Measurements from ENCODE around the gene TC2N. TPM values are rescaled to one million over a fixed set of nuclear protein-coding genes. Genes with fewer than 3 reads are reported as not detected.

Gene TC2N
- total RNA-seq, 1 donor from 2014 or later, result 1.2 TPM

DNA sequence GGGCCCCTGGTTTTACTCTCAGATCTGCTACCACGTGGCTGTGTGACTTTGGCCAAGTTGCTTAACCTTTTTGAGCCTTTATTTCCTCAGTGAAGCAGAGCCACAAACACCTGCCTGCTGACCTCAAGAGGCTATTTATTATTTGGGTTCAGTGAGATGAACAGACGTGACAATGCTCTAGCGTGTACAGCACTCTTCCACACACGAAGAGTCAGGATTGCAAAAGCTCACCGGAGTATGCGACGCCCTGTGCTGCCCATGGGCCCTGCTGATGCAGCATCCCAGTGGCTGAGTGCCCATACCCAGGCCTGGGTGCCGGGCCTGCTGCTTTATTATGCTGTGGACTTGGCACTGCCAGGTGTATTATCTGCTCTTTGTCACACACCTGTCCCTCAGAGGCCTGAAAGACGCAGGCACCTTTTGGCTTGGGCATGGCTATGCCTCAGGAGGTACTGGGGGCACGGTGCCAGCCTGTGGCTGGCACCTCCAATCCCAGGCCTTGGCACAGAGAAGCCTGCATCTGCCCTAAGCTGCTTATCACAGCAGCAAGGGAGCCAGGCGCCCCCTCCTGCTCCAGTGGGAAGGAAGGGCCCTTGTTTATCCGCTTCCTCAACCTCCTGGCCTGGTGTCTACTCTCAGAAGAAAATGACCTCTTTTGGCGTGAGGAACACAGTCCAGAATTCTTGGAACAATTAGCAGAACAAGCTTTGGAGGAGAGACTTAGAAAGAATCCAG is 22.3 kb upstream of the TC2N start:
- H4K20me1 ChIP-seq (ENCODE audit: insufficient read depth, low read length), result no peaks in the 10 kb centered on the region
- TF ChIP-seq EZH2 (IDR thresholded peaks at IDR 0.05; ENCODE audit: insufficient read depth, low read length), result no peak
- TF ChIP-seq, protein P1, sequence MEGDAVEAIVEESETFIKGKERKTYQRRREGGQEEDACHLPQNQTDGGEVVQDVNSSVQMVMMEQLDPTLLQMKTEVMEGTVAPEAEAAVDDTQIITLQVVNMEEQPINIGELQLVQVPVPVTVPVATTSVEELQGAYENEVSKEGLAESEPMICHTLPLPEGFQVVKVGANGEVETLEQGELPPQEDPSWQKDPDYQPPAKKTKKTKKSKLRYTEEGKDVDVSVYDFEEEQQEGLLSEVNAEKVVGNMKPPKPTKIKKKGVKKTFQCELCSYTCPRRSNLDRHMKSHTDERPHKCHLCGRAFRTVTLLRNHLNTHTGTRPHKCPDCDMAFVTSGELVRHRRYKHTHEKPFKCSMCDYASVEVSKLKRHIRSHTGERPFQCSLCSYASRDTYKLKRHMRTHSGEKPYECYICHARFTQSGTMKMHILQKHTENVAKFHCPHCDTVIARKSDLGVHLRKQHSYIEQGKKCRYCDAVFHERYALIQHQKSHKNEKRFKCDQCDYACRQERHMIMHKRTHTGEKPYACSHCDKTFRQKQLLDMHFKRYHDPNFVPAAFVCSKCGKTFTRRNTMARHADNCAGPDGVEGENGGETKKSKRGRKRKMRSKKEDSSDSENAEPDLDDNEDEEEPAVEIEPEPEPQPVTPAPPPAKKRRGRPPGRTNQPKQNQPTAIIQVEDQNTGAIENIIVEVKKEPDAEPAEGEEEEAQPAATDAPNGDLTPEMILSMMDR (IDR thresholded peaks at IDR 0.05; ENCODE audit: insufficient read depth, low read depth, low read length), result no peak
- H3K9me3 ChIP-seq (ENCODE audit: insufficient read depth, low read depth, low read length), result no peaks in the 10 kb centered on the region
- no peak for DNase-seq (ENCODE audit: low read depth)
- no peak overlapping the region for H3K4me3 ChIP-seq (ENCODE audit: insufficient read depth, low read depth, low read length)
- peaks cover 3% of the 10 kb centered on the region for H3K9me3 Mint-ChIP-seq (ENCODE audit: unreplicated experiment)
- H3K79me2 ChIP-seq (ENCODE audit: insufficient read depth, low read length), result no peaks in the 10 kb centered on the region
- no peak overlapping the region for H3K4me2 ChIP-seq (ENCODE audit: low read length)
- H3K27me3 Mint-ChIP-seq (ENCODE audit: low read depth, unreplicated experiment), result peaks cover 32% of the 10 kb centered on the region
- H3K27ac ChIP-seq (ENCODE audit: low read depth, low read length), result no peak overlapping the region
- H3K4me1 Mint-ChIP-seq (ENCODE audit: low read depth, unreplicated experiment), result peaks cover 5% of the 10 kb centered on the region
- H3K4me3 Mint-ChIP-seq (ENCODE audit: unreplicated experiment), result no peak overlapping the region
- no peak overlapping the region for H3K27ac Mint-ChIP-seq (ENCODE audit: unreplicated experiment)
- no peak overlapping the region for H2AFZ ChIP-seq (ENCODE audit: low read depth, low read length)
- peaks cover 2% of the 10 kb centered on the region for H3K36me3 Mint-ChIP-seq (ENCODE audit: low read depth, unreplicated experiment)
- H3K4me1 ChIP-seq (ENCODE audit: insufficient read depth, low read length), result peaks cover 4% of the 10 kb centered on the region
- no peaks in the 10 kb centered on the region for H3K27me3 ChIP-seq (ENCODE audit: insufficient read depth, low read length)
- no peaks in the 10 kb centered on the region for H3K36me3 ChIP-seq (ENCODE audit: insufficient read depth, low read length)
- H3K9ac ChIP-seq (ENCODE audit: low read length), result no peak overlapping the region
- FAIRE-seq, result no peak

DNA sequence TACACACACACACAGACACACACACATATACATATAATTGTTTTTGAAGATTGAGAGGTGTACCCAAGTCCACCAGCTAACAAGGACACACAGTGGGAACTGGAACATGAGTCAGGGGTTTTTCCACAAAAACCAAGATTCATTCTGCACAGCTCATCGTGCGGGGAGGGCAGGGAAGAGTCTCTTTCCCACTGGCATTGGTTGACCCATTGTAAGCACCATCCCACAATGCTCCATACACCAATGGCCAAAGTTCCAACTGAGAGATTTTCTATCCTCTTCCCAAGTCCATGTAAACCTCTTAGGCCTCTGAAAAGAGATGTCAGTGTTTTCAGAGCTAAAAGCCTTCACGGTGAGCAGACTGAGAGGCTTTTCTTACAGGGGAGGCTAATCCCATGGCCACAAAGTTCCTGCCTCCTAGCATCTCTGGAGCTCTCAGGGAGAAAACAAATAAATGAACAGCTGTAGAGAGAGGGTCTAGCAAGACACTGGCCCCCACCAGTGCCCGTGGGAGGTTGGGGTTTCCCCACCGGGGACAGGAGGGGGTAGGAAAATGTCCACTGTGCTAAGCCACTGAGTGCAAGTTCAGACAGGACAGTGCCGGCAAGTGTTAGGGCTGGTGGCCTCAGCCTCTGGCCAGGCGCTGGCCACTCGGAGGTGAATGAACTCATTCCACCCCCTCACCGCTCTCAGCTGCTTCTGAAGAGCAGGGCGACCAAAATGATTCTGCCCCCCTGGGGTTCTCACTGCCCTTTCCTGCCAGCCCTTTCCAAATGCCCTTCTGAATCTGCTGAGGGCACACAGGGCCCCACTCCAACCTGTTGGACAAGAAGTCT is 21.5 kb upstream of the TC2N start:
- Mint-ChIP-seq H3K4me1 (ENCODE audit: low read depth, unreplicated experiment) (peaks cover 8% of the 10 kb centered on the region), H3K36me3 (ENCODE audit: low read depth, unreplicated experiment) (peaks cover 2% of the 10 kb centered on the region), H3K27ac (ENCODE audit: unreplicated experiment) (no peak overlapping the region), H3K27me3 (ENCODE audit: low read depth, unreplicated experiment) (peaks cover 39% of the 10 kb centered on the region), H3K4me3 (ENCODE audit: unreplicated experiment) (no peak overlapping the region), H3K9me3 (ENCODE audit: unreplicated experiment) (peaks cover 3% of the 10 kb centered on the region)
- Histone ChIP-seq H2AFZ (ENCODE audit: low read depth, low read length) (no peak overlapping the region), H4K20me1 (ENCODE audit: insufficient read depth, low read length) (no peaks in the 10 kb centered on the region), H3K4me2 (ENCODE audit: low read length) (no peak overlapping the region), H3K79me2 (ENCODE audit: insufficient read depth, low read length) (no peaks in the 10 kb centered on the region), H3K4me3 (ENCODE audit: insufficient read depth, low read depth, low read length) (no peak overlapping the region), H3K27me3 (ENCODE audit: insufficient read depth, low read length) (no peaks in the 10 kb centered on the region), H3K27ac (ENCODE audit: low read depth, low read length) (no peak overlapping the region), H3K9ac (ENCODE audit: low read length) (no peak overlapping the region), H3K36me3 (ENCODE audit: insufficient read depth, low read length) (no peaks in the 10 kb centered on the region), H3K9me3 (ENCODE audit: insufficient read depth, low read depth, low read length) (no peaks in the 10 kb centered on the region), H3K4me1 (ENCODE audit: insufficient read depth, low read length) (peaks cover 4% of the 10 kb centered on the region)
- TF ChIP-seq, protein P1 (IDR thresholded peaks at IDR 0.05; ENCODE audit: insufficient read depth, low read depth, low read length), result no peak
- no peak for TF ChIP-seq EZH2 (IDR thresholded peaks at IDR 0.05; ENCODE audit: insufficient read depth, low read length)
- FAIRE-seq, result no peak
- DNase-seq (ENCODE audit: low read depth), result no peak

Measured in astrocyte (in vitro differentiated cells and primary cell).